Activated CD4-positive, CD25-positive, alpha-beta regulatory T cell (primary cell): Measurements from ENCODE around the gene EGR1.

Experiments
- DNase-seq, 4 experiments: peaks; one replicate each; lab custom pipeline; 2025; lab: John Stamatoyannopoulos, UW

Gene EGR1

GRCh38 chr5:138465261-138466124 is at the start of gene EGR1:
Gene EGR1 (plus strand): TSS chr5:138465479. CDS start chr5:138465762, 283 bp downstream.
- peak; percentile 81 to 91 (median 90) for DNase-seq

- DNase-seq, result no peak
Measured at GRCh38 chr5:138418444-138418843, 46.8 kb upstream of the EGR1 start.

- no peak for DNase-seq
Measured at GRCh38 chr5:138425079-138425478, 40.2 kb upstream of the EGR1 start.

GRCh38 chr5:138435943-138436342 is 29.3 kb upstream of the EGR1 start:
- no peak for DNase-seq

GRCh38 chr5:138438003-138438723 is 27.1 kb upstream of the EGR1 start:
- no peak for DNase-seq

GRCh38 chr5:138438724-138439476 is 26.4 kb upstream of the EGR1 start, which contains the start of gene REEP2:
Gene REEP2 (plus strand): TSS chr5:138439057. CDS start chr5:138439209, 152 bp downstream.
- peak; percentile 16 to 22 (median 18) for DNase-seq

- no peak for DNase-seq
Measured at GRCh38 chr5:138439477-138440158, 25.7 kb upstream of the EGR1 start.

GRCh38 chr5:138440159-138441073 is 24.9 kb upstream of the EGR1 start:
- DNase-seq, result no peak

- DNase-seq, result no peak
Measured at GRCh38 chr5:138441221-138441620, 24.1 kb upstream of the EGR1 start.

- DNase-seq, result no peak
Measured at GRCh38 chr5:138444078-138444773, 21.1 kb upstream of the EGR1 start.

GRCh38 chr5:138444774-138445546 is 20.3 kb upstream of the EGR1 start:
- no peak for DNase-seq

- no peak for DNase-seq
Measured at GRCh38 chr5:138445547-138446271, 19.6 kb upstream of the EGR1 start.

GRCh38 chr5:138448070-138448469 is 17.2 kb upstream of the EGR1 start:
- DNase-seq, result no peak

GRCh38 chr5:138448481-138449398 is 16.5 kb upstream of the EGR1 start:
- no peak for DNase-seq

- DNase-seq, result peak; percentile 45 to 73 (median 59)
Measured at GRCh38 chr5:138449501-138450239, 15.6 kb upstream of the EGR1 start.

GRCh38 chr5:138450971-138451370 is 14.3 kb upstream of the EGR1 start:
- no peak for DNase-seq

- DNase-seq, result no peak
Measured at GRCh38 chr5:138452720-138453119, 12.6 kb upstream of the EGR1 start.
